ENCODE data around the gene NAT10. TPM values are rescaled to one million over a fixed set of nuclear protein-coding genes. Genes with fewer than 3 reads are reported as not detected.

NAT10 gene
- total RNA-seq, 1 experiment from 2014 or later: 103 TPM

- no peak for TF ChIP-seq CTCF (conservative IDR thresholded peaks at IDR 0.05)
- no CpG with 5 or more reads among the region's 9 CpGs for WGBS (ENCODE audit: extremely low coverage, insufficient read length, low lambda C conversion rate)
- no peak overlapping the region for H4K8ac ChIP-seq (replicated peaks; ENCODE audit: insufficient read length, low read depth, low read length)
Measured at GRCh38 chr11:34157163-34157562, 51.7 kb downstream of the NAT10 start.

More at GRCh38 chr11:34157163-34157562, 51.7 kb downstream of the NAT10 start:
- no peaks in the 10 kb centered on the region for H3K23me2 ChIP-seq (ENCODE audit: insufficient read length, low read depth, low read length, poor library complexity, severe bottlenecking)
- Mint-ChIP-seq H3K4me3 (no peak overlapping the region; a peak in 1 of 5 replicates), H3K27ac (no peak overlapping the region), H3K4me1 (no peaks in the 10 kb centered on the region), H3K27me3 (ENCODE audit: low read depth) (no peaks in the 10 kb centered on the region), H3K9me3 (no peaks in the 10 kb centered on the region), H3K36me3 (ENCODE audit: insufficient read depth in 1 of 3, low read depth in 3 of 3) (peaks cover 0 to 20% (median 4%) of the 10 kb centered on the region in 3 experiments; a peak in 5 of 7 replicates)
- H2BK12ac ChIP-seq (ENCODE audit: insufficient read length, low read depth, low read length): no peak overlapping the region
- H2BK20ac ChIP-seq (ENCODE audit: low read depth, low read length, poor library complexity, severe bottlenecking): no peak overlapping the region
- H2BK5ac ChIP-seq (ENCODE audit: insufficient read length, low read length): no peak overlapping the region
- H3T11ph ChIP-seq (ENCODE audit: low read length): no peak overlapping the region
- H3K14ac ChIP-seq (ENCODE audit: insufficient read depth, low read length): no peak overlapping the region; the same call in 1 of the 2 replicates
- no peak overlapping the region for H2AK5ac ChIP-seq (ENCODE audit: insufficient read length, low read length)
- H3K56ac ChIP-seq (ENCODE audit: insufficient read length, low read depth, low read length): no peak overlapping the region
- no peak overlapping the region for H4K5ac ChIP-seq (ENCODE audit: insufficient read length, low read depth, low read length)
- H3K4me2 ChIP-seq (ENCODE audit: insufficient read depth, insufficient read length, low read length): no peak overlapping the region
- H4K91ac ChIP-seq (ENCODE audit: insufficient read length, low read depth, low read length): no peak overlapping the region
- H4K20me1 ChIP-seq (ENCODE audit: control insufficient read depth, insufficient read depth, insufficient read length): no peaks in the 10 kb centered on the region
- H3K9me3 ChIP-seq (ENCODE audit: control insufficient read depth, low read depth, low read length): no peaks in the 10 kb centered on the region
- DNase-seq: no peak
- no peaks in the 10 kb centered on the region for H3K4me1 ChIP-seq (ENCODE audit: insufficient read depth, low read length)
- no peak overlapping the region for H2BK15ac ChIP-seq (ENCODE audit: low read depth, low read length)
- no peak overlapping the region for H2BK120ac ChIP-seq (ENCODE audit: low read depth, low read length, poor library complexity, severe bottlenecking)
- no peak overlapping the region for H2AFZ ChIP-seq (ENCODE audit: low read length)
- H3K27ac ChIP-seq (ENCODE audit: insufficient read length, low read depth, low read length): no peak overlapping the region
- no peaks in the 10 kb centered on the region for H3K79me2 ChIP-seq (ENCODE audit: insufficient read depth, low read length)
- H3K23ac ChIP-seq (ENCODE audit: insufficient read length, low read depth, low read length): no peak overlapping the region
- H3K27me3 ChIP-seq (ENCODE audit: insufficient read depth, low read length): no peaks in the 10 kb centered on the region
- no peaks in the 10 kb centered on the region for H3K79me1 ChIP-seq (ENCODE audit: insufficient read depth, low read depth, low read length, poor library complexity, severe bottlenecking)
- H3K9ac ChIP-seq (ENCODE audit: extremely low read depth, insufficient read length, low read length): no peak overlapping the region
- no peak overlapping the region for H3K4ac ChIP-seq (ENCODE audit: low read depth, low read length)
- no peak overlapping the region for H3K18ac ChIP-seq (ENCODE audit: insufficient read length, low read depth, low read length)

Data from H9 (cell line).